GM19043 (cell line): ENCODE data around the gene SLC3A2.
"Not testable (repeated sequence)": the region's sequence is repeated elsewhere in the genome, so short reads cannot be mapped to it uniquely, and the experiment has no call there.

ENCODE experiments used
- ATAC-seq: cut with Tn5 transposase; IDR thresholded peaks from one replicate; pipeline ENCODE4 v1.9.1; 2021; ENCODE audit warnings: low read depth; ENCODE audit not compliant: unreplicated experiment

The SLC3A2 gene

GRCh38 chr11:62925745-62926679 lies 45.3 kb downstream of the SLC3A2 start:
- ATAC-seq, result no peak

GRCh38 chr11:62926680-62927455 lies 46.2 kb downstream of the SLC3A2 start:
- ATAC-seq, result no peak

GRCh38 chr11:62928011-62928410 lies 47.3 kb downstream of the SLC3A2 start:
- ATAC-seq, result no peak

GRCh38 chr11:62930157-62930556 lies 49.5 kb downstream of the SLC3A2 start:
- no peak for ATAC-seq

GRCh38 chr11:62930666-62931065 lies 50.0 kb downstream of the SLC3A2 start:
- no peak for ATAC-seq

GRCh38 chr11:62931499-62932278 lies 51.0 kb downstream of the SLC3A2 start:
- ATAC-seq, result no peak

GRCh38 chr11:62933285-62933684 lies 52.6 kb downstream of the SLC3A2 start:
- ATAC-seq, result no peak

GRCh38 chr11:62933750-62934495 lies 53.2 kb downstream of the SLC3A2 start:
- ATAC-seq, result no peak

- no peak for ATAC-seq
Observed at GRCh38 chr11:62934496-62934785, 53.7 kb downstream of the SLC3A2 start.

GRCh38 chr11:62937528-62937927 lies 56.8 kb downstream of the SLC3A2 start:
- not testable (repeated sequence) for ATAC-seq
